Body of pancreas (tissue), 4 donors: Measurements from ENCODE around the gene PLAGL2. TPM values are rescaled to one million over a fixed set of nuclear protein-coding genes. Genes with fewer than 3 reads are reported as not detected.
A peak's percentile ranks its signal among the peaks of the same experiment; 100 is the strongest.

Experiments
- ATAC-seq: fragments of 150-250 bp; one replicate; pipeline ENCODE4 v1.9.1; 2016
- DNase-seq, 4 donors: peaks; one replicate each; pipeline ENCODE4 v3.0.0-alpha.2; 2019
- H3K27ac ChIP-seq, 4 donors: fragments of 200-600 bp; sonication (generic); 1 replicate in 3 of 4; 2 replicates in 1 of 4; pipeline versions ENCODE4 v1.5.1 to v1.6.1; 2016 to 2019; ENCODE audit warnings: mild to moderate bottlenecking in 1 of 4, mixed read lengths in 1 of 4, moderate library complexity in 1 of 4
- H3K27me3 ChIP-seq, 2 donors: fragments of 200-600 bp; sonication (generic); one replicate each; pipeline ENCODE4 v1.6.0; 2016; ENCODE audit warnings: mild to moderate bottlenecking in 1 of 2
- H3K36me3 ChIP-seq, 2 donors: fragments of 200-600 bp; sonication (generic); replicated peaks in 1 of 2; 2 replicates each; pipeline ENCODE4 v1.5.1; 2016; ENCODE audit warnings: low read depth in 2 of 2; ENCODE audit not compliant: insufficient read depth in 1 of 2
- H3K4me1 ChIP-seq: fragments of 200-600 bp; sonication (generic); one replicate; pipeline ENCODE4 v1.6.0; 2016
- H3K4me3 ChIP-seq, 2 donors: fragments of 200-600 bp; sonication (generic); 1 replicate in 1 of 2; 2 replicates in 1 of 2; pipeline ENCODE4 v1.5.1; 2016 to 2019
- H3K9me3 ChIP-seq, 3 donors: fragments of 200-600 bp; sonication (generic); 1 replicate in 2 of 3; 2 replicates in 1 of 3; pipeline ENCODE4 v1.5.1; 2016
- CTCF ChIP-seq, 7 experiments: fragments of 450-650 bp in 4 of 7; fragments of 200-600 bp in 3 of 7; sonication (generic) in 3 of 7; IDR thresholded peaks; one replicate each; pipeline ENCODE4 v1.5.1; 2016 to 2019; ENCODE audit warnings: antibody characterized with exemption in 7 of 7
- POLR2A ChIP-seq, 3 donors: fragments of 450-650 bp; IDR thresholded peaks; one replicate each; pipeline ENCODE4 v1.6.1; 2016; ENCODE audit warnings: antibody characterized with exemption in 3 of 3, mild to moderate bottlenecking in 2 of 3
- WGBS, 2 donors: methylation state at CpG; one replicate each; pipeline ENCODE4 v1.1.5; 2017; 5-methylcytosine and 5-hydroxymethylcytosine counted together
- intact Hi-C: fragments of 100-400 bp; cut with DNase I; formaldehyde crosslinking; loops from one replicate; pipeline ENCODE4 v1.15.1; 2023
- total RNA-seq, 2 donors: library from RNA; depleted of rRNA; stranded (reverse); fragments of >200 nt; gene quantifications; one replicate each; pipeline ENCODE4 v1.1.0, GENCODE V29; 2016

Gene PLAGL2
- total RNA-seq, 2 donors from 2014 or later = 4.6 to 5.2 TPM

- ATAC-seq = peak; percentile 5
- TF ChIP-seq CTCF (IDR thresholded peaks at IDR 0.05) (peak in 1 of 7 experiments; percentile 2), POLR2A (IDR thresholded peaks at IDR 0.05) (no peak)
- Histone ChIP-seq H3K36me3 (peaks cover 0 to 2% of the 10 kb centered on the region in 2 donors), H3K27me3 (no peaks in the 10 kb centered on the region), H3K4me3 (no peak overlapping the region), H3K9me3 (no peaks in the 10 kb centered on the region), H3K27ac (no peak overlapping the region), H3K4me1 (peaks cover 23% of the 10 kb centered on the region)
- 0 to 3% methylated on average over 1 of the region's 1 CpG for WGBS, 2 donors
- intact Hi-C loops = no loop called here
- DNase-seq = no peak
Observed at GRCh38 chr20:32240205-32240604, 32.7 kb upstream of the PLAGL2 start.

GRCh38 chr20:32238483-32239425 is 31.2 kb upstream of the PLAGL2 start:
- intact Hi-C loops = no loop called here
- Histone ChIP-seq H3K4me1 (peaks cover 27% of the 10 kb centered on the region), H3K36me3 (peaks cover 0 to 2% of the 10 kb centered on the region in 2 donors), H3K27me3 (no peaks in the 10 kb centered on the region), H3K4me3 (no peak overlapping the region), H3K27ac (no peak overlapping the region), H3K9me3 (no peaks in the 10 kb centered on the region)
- TF ChIP-seq POLR2A (IDR thresholded peaks at IDR 0.05) (no peak), CTCF (IDR thresholded peaks at IDR 0.05) (no peak)
- DNase-seq (no peak), ATAC-seq (no peak)
- 91% methylated on average over 2 to 9 of the region's 9 CpGs for WGBS, 2 donors

- peak overlapping the region in 2 of 4 donors; percentile 3 to 15 for H3K27ac ChIP-seq
Observed at GRCh38 chr20:32237419-32237818, 29.9 kb upstream of the PLAGL2 start.

GRCh38 chr20:32236819-32237218 is 29.3 kb upstream of the PLAGL2 start:
- intact Hi-C loops = no loop called here
- TF ChIP-seq CTCF (IDR thresholded peaks at IDR 0.05) (no peak), POLR2A (IDR thresholded peaks at IDR 0.05) (no peak)
- H3K27ac ChIP-seq = peak overlapping the region in 2 of 4 donors; percentile 3 to 27
- H3K36me3 ChIP-seq = peaks cover 5 to 11% of the 10 kb centered on the region in 2 donors
- no peak overlapping the region for H3K4me3 ChIP-seq
- 76 to 92% methylated on average over 2 of the region's 2 CpGs for WGBS, 2 donors
- DNase-seq (no peak), ATAC-seq (no peak)
- H3K4me1 ChIP-seq = peaks cover 27% of the 10 kb centered on the region
- no peaks in the 10 kb centered on the region for H3K9me3 ChIP-seq
- no peaks in the 10 kb centered on the region for H3K27me3 ChIP-seq

More at GRCh38 chr20:32237419-32237818, 29.9 kb upstream of the PLAGL2 start:
- Histone ChIP-seq H3K4me3 (no peak overlapping the region), H3K9me3 (no peaks in the 10 kb centered on the region), H3K27me3 (no peaks in the 10 kb centered on the region), H3K36me3 (peaks cover 5 to 11% of the 10 kb centered on the region in 2 donors), H3K4me1 (peaks cover 27% of the 10 kb centered on the region)
- ATAC-seq = no peak
- TF ChIP-seq POLR2A (IDR thresholded peaks at IDR 0.05) (no peak), CTCF (IDR thresholded peaks at IDR 0.05) (no peak)
- intact Hi-C loops = no loop called here
- DNase-seq = no peak
- 89 to 90% methylated on average over 6 of the region's 6 CpGs for WGBS, 2 donors
